HepG2 (cell line): ENCODE data around the gene TNFAIP8L2. TPM values are rescaled to one million over a fixed set of nuclear protein-coding genes. Genes with fewer than 3 reads are reported as not detected.

Source experiments
- GATAD2A ChIP-seq: IDR thresholded peaks from 2 replicates; pipeline ENCODE4 v1.6.1; 2016
- JUN ChIP-seq: sonication (generic); formaldehyde crosslinking; IDR thresholded peaks from 2 replicates; pipeline ENCODE4 v1.4.0; 2020; ENCODE audit warnings: mild to moderate bottlenecking, missing genetic modification reagents
- JUNB ChIP-seq: sonication (generic); formaldehyde crosslinking; IDR thresholded peaks from 2 replicates; pipeline ENCODE4 v1.8.0; 2022; ENCODE audit warnings: missing genetic modification reagents, mild to moderate bottlenecking, borderline replicate concordance
- NCOA2 ChIP-seq: sonication (generic); formaldehyde crosslinking; IDR thresholded peaks from 2 replicates; pipeline ENCODE4 v1.8.0; 2022; ENCODE audit warnings: inconsistent platforms
- NR2F6 ChIP-seq, 2 experiments: IDR thresholded peaks; 2 replicates each; pipeline ENCODE4 v1.6.1; 2016; ENCODE audit warnings: antibody characterized with exemption in 1 of 2, mild to moderate bottlenecking in 1 of 2
- RARA ChIP-seq: IDR thresholded peaks from 2 replicates; pipeline ENCODE4 v1.6.1; 2016; ENCODE audit warnings: missing genetic modification reagents, missing compliant biosample characterization
- SKI ChIP-seq: fragments of 450-650 bp; IDR thresholded peaks from one replicate; pipeline ENCODE4 v1.6.1; 2018; ENCODE audit warnings: mild to moderate bottlenecking; ENCODE audit not compliant: partially characterized antibody
- TP53 ChIP-seq: sonication (generic); formaldehyde crosslinking; conservative IDR thresholded peaks from 2 replicates; pipeline ENCODE4 v1.4.0; 2020; ENCODE audit warnings: missing genetic modification reagents
- ZBTB34 ChIP-seq: sonication (generic); formaldehyde crosslinking; IDR thresholded peaks from 2 replicates; pipeline ENCODE4 v1.8.0; 2022; ENCODE audit warnings: mild to moderate bottlenecking, missing genetic modification reagents
- ZMYM3 ChIP-seq: sonication (generic); formaldehyde crosslinking; IDR thresholded peaks from 2 replicates; pipeline ENCODE4 v1.5.1; 2020; ENCODE audit warnings: mild to moderate bottlenecking, missing genetic modification reagents
- ZNF280D ChIP-seq: sonication (generic); formaldehyde crosslinking; IDR thresholded peaks from 2 replicates; pipeline ENCODE4 v1.5.1; 2020; ENCODE audit warnings: mild to moderate bottlenecking, missing genetic modification reagents
- ZNF549 ChIP-seq: sonication (generic); formaldehyde crosslinking; IDR thresholded peaks from 2 replicates; pipeline ENCODE4 v1.5.0; 2020; ENCODE audit warnings: missing genetic modification reagents
- ZNF646 ChIP-seq: sonication (generic); formaldehyde crosslinking; IDR thresholded peaks from 2 replicates; pipeline ENCODE4 v1.9.0; 2021; ENCODE audit warnings: mild to moderate bottlenecking, missing genetic modification reagents
- polyA plus RNA-seq, 8 experiments: library from polyadenylated mRNA; depleted of rRNA in 3 of 8; stranded (reverse) in 7 of 8; unstranded in 1 of 8; fragments of >200 nt; fragmentation: Illumina TruSeq in 4 of 8; extraction: Trizol in 4 of 8; gene quantifications; 2 replicates each; pipeline versions ENCODE4 v1.2.1 to v1.2.3, GENCODE V29; 2011 to 2016; ENCODE audit warnings: low read depth in 4 of 8, missing spikeins in 1 of 8, mixed read lengths in 1 of 8; ENCODE audit not compliant: insufficient read depth in 1 of 8
- total RNA-seq, 5 experiments: library from RNA; depleted of rRNA; stranded (reverse); fragments of >200 nt; fragmentation: Illumina TruSeq; extraction: Trizol; gene quantifications; 2 replicates each; pipeline ENCODE4 v1.2.3, GENCODE V29; 2016; ENCODE audit warnings: low read depth in 1 of 5
- TF ChIP-seq, protein P1 (sequence below): IDR thresholded peaks from 2 replicates; pipeline ENCODE4 v1.6.1; 2016; ENCODE audit warnings: mild to moderate bottlenecking
- TF ChIP-seq, protein P2 (sequence below): sonication (generic); formaldehyde crosslinking; IDR thresholded peaks from 2 replicates; pipeline ENCODE4 v1.4.0; 2020; ENCODE audit warnings: missing genetic modification reagents

The TNFAIP8L2 gene
- total and polyA plus RNA-seq, 2 of the 13 experiments (the other 11 are each of a cell fraction or from before 2014, with no cell fraction given), result not detected

DNA sequence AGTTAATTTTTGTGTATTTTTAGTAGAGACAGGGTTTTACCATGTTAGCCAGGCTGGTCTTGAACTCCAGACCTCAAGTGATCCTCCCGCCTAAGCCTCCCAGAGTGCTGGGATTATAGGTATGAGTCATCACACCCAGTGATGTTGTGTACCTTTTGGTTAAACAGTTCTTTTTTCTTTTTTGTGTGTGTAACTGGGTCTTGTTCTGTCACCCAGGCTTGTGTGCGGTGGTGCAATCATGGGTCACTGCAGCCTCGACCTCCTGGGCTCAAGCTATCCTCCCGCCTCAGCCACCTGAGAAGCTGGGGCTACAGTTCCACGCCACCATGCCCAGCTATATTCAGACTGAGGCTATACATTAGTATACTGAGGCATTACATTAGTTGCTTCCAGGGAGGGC lies 48.1 kb upstream of the TNFAIP8L2 start (continued):
- TF ChIP-seq ZNF646, result peak; percentile 89
- TF ChIP-seq NCOA2 (CRISPR knock-in tag), result 0 out of 2 replicates have a peak, but pooled peaks have one; percentile 31
- no peak for TF ChIP-seq ZNF549 (CRISPR knock-in tag)
- TF ChIP-seq GATAD2A (CRISPR knock-in tag), result peak; percentile 68
- TF ChIP-seq ZBTB34, result no peak
- peak; percentile 12 for TF ChIP-seq SKI
- 0 out of 2 replicates have a peak, but pooled peaks have one; percentile 5 for TF ChIP-seq TP53 (CRISPR knock-in tag)
- TF ChIP-seq ZNF280D, result peak; percentile 58; the same call in 1 of the 2 replicates
- TF ChIP-seq JUN (CRISPR knock-in tag), result peak; percentile 57; the same call in 1 of the 2 replicates
- peak; percentile 75 for TF ChIP-seq RARA (CRISPR knock-in tag)
- TF ChIP-seq ZMYM3 (CRISPR knock-in tag), result peak; percentile 77
- peak; percentile 68 for TF ChIP-seq NR2F6 (IDR thresholded peaks at IDR 0.05)
- TF ChIP-seq NR2F6 (CRISPR knock-in tag; IDR thresholded peaks at IDR 0.05), result peak; percentile 82
- TF ChIP-seq, protein P1, sequence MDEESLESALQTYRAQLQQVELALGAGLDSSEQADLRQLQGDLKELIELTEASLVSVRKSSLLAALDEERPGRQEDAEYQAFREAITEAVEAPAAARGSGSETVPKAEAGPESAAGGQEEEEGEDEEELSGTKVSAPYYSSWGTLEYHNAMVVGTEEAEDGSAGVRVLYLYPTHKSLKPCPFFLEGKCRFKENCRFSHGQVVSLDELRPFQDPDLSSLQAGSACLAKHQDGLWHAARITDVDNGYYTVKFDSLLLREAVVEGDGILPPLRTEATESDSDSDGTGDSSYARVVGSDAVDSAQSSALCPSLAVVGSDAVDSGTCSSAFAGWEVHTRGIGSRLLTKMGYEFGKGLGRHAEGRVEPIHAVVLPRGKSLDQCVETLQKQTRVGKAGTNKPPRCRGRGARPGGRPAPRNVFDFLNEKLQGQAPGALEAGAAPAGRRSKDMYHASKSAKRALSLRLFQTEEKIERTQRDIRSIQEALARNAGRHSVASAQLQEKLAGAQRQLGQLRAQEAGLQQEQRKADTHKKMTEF, result 0 out of 2 replicates have a peak, but pooled peaks have one; percentile 31
- TF ChIP-seq, protein P2, sequence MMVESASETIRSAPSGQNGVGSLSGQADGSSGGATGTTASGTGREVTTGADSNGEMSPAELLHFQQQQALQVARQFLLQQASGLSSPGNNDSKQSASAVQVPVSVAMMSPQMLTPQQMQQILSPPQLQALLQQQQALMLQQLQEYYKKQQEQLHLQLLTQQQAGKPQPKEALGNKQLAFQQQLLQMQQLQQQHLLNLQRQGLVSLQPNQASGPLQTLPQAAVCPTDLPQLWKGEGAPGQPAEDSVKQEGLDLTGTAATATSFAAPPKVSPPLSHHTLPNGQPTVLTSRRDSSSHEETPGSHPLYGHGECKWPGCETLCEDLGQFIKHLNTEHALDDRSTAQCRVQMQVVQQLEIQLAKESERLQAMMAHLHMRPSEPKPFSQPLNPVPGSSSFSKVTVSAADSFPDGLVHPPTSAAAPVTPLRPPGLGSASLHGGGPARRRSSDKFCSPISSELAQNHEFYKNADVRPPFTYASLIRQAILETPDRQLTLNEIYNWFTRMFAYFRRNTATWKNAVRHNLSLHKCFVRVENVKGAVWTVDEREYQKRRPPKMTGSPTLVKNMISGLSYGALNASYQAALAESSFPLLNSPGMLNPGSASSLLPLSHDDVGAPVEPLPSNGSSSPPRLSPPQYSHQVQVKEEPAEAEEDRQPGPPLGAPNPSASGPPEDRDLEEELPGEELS (CRISPR knock-in tag), result peak; percentile 31; the same call in 1 of the 2 replicates
- TF ChIP-seq JUNB, result peak; percentile 84
